Hematopoietic multipotent progenitor cell treated with erythropoietin and hydrocortisone succinate and interleukin-3 and kit ligand, for 17 days (in vitro differentiated cells): ENCODE data around the gene ST8SIA4.

Source experiments
- DNase-seq: peaks from one replicate; pipeline ENCODE4 v3.0.0-alpha.2; 2015; ENCODE audit warnings: low spot score

ST8SIA4 gene, protein sequence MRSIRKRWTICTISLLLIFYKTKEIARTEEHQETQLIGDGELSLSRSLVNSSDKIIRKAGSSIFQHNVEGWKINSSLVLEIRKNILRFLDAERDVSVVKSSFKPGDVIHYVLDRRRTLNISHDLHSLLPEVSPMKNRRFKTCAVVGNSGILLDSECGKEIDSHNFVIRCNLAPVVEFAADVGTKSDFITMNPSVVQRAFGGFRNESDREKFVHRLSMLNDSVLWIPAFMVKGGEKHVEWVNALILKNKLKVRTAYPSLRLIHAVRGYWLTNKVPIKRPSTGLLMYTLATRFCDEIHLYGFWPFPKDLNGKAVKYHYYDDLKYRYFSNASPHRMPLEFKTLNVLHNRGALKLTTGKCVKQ

DNA sequence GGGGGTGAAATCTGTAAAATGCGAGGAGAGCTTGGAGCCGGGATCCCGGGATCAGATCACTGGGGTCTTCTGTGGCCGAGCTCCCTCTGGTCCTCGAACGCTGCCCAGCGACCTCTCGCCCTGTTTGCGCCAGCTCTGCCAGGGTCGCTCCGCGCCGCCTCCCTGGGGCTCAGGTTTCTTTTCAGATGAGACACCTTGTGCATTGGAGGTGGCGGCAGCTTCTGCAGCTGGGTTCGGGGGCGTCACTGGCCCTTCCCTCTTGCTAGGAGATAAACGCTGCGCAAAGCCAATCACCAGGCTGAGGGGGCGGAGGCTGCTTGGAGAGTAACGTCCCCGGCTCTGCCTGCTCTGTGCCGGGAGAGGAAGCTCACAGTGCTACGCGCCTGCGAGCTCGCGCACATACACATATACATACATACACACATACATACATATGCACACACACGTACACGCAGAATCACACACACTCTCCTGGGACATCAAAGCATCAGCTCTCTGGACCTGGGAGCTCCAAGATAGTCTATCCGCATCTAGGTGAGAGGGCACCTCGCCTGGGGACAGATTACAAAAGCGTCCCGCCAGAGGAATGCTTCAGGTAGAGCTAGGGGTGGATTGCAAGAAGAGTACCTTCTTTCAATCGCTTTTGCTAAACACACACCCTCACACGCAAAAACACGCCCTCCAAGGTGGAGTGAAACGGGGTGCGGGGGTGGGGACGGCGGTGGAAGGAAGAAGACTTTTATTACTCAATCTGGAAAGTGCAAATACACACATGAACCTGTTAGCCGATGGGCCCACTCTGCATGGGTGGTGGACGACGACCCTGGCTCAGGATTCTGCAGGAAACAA is at the start of gene ST8SIA4:
TSS of gene ST8SIA4 (minus strand) at position 244 of the 849 bp plus-strand sequence. CDS start 327 bp downstream, outside the sequence.
- peak; percentile 59 for DNase-seq

DNA sequence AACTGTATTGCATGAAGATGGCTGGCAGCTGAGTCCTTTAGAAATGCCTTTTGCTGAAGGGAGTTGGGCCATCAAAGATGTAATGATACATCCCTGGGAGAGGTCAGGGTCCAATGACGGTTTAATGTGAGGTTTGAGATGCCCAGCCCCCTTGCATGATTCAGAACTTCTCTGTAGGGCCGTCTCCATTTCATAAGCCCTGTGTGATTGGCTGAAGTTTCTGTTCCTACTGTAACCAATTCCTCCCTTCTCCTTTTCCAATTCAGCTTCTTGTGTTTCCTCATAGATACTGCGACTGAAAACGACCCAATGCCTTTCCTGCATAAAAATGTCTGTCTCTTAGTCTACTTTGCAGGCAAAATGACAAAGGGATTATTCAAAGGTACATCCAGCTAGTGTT is 47.9 kb upstream of the ST8SIA4 start:
- no peak for DNase-seq

DNA sequence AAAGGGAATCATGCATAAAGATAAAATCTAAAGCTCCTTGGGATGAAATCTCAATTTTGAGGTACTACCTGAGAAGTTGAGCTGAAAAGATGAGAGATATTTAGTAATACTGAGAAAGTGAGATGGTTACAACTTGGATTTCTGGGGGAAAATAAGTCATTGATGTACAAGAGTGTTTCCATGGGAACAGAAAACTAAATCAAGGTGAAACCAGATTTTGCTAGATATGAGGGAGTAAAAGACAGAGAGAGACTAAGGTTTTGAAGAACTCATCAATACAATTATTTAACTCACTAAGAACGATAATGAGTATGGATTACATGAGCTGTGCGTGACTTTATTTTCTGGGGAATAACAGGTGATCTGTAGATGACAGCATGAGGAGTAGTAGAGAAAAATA is 10.2 kb upstream of the ST8SIA4 start:
- no peak for DNase-seq

DNA sequence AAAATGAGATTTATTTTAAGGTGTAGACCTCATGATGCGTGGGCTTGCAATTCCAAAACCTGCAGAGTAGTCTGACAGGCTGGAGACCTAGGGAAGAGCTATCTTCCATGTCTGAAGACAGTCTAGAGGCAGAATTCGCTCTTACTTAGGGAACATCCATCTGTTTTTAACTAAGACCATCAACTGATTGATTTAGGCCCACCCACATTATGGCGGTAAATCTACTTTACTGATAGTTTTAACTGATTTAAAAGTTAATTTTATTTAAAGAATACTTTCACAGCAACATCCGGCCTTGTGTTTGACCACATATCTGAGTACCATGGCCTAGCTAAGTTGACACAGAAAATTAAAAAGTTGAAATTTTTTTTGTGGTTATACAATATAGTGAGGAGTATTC is 6.0 kb upstream of the ST8SIA4 start:
- no peak for DNase-seq

DNA sequence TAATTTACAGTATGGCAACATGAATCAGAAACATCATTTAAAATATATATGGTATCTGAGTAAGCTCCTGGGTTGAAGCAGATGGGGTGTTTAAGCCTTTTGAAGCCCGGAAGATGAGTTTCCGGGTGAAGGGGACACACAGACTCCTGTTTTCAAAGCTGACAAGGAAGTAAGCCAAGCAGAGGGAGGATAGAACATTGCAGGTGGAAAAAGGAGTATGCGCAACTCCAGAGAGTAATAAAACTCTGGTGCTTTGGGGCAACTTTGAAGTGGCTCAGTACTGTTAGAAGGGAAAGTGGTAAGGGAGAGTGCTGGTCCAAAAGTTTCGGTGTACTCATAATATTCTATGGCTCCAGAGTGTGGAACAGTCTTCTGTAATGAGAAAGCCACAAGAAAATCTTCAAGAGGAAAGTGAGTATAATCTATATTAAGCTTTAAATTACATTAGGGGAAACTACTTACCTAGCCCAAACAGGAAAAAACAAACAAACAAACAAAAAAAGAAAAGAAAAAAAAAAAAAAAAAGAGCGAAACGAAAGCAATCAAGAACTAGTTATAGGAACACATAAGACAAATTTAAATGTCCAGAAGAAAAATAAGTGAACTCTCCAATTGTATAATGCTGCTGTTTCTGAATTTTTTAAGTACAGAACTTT is 2.3 kb upstream of the ST8SIA4 start:
- no peak for DNase-seq

DNA sequence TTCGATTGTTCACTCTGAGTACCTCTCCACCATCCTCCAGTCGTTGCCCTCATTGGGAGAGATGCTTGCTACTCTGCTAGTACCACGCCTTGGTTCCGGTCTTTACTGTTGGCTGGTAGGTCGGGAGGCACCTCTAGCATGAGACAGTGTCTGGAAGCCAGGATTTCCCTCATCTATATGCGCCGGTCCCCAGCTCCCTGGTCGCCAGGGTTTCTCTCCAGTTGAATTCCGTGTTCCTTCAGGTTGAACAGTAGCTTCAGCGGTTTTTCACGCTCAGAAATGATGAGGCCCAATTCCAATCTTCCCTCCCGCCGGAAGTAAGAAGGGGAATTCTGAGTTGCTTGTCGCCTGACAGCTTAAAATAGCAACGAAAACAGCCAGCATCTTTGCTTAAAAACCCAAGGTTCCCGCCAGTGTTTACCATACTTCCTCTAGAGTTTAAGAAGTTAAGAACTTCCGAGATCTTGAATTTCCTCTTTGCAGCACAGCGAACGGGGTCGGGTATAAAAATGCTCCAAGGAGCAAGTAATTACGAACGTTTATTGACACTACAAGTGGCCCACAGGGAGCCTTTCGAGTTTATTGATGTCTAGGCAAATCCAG is 1.3 kb upstream of the ST8SIA4 start:
- no peak for DNase-seq

DNA sequence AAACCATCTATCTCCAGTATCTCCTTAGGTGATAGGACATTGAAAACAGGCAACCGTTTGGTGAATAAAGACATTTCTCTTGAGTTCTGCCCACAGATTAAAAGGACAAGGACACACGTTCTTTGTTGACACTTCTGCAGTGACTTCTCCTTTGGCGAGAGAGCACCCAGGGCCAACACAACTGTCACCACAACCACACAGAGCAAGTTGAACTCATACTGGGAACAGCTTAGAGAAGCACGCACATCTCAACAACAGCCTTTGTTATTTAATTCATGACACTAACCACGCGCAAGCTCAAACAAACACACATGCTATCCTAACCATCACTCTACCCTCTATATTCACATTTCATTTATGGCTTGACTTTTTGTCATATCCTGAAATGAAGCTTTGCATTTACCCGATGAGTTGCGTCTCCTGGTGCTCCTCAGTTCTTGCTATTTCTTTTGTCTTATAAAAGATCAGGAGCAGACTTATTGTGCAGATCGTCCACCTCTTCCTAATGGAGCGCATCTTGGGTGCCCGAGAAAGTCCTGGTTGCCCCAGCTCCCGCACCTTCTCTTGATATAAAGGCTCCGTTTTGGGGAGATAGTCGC is 543 bp downstream of the ST8SIA4 start:
- no peak for DNase-seq

DNA sequence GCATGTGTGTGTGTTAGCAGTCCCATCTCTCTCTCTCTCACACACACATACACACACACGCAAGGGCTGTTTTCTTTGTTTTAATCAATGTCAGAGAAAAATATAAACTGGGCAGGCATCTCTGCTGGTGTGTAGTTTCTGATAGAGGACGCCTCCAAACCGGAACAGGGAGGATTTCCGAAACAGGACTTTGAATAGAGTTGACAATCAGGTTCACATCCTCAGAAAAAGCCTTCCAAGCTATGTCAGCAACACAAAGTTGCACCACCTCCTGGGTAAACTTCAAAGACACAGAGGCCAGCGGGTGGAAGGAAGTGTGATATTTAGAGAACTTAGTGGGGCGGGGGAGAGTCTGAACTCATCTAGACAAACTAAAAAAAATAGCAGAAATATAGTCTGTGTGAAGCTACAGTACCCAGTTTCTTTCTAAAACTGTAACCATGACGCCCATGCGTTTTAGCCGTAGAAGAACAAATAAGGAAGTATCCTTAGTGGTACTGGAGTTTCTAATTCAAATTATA is 1.2 kb downstream of the ST8SIA4 start:
- DNase-seq = no peak

DNA sequence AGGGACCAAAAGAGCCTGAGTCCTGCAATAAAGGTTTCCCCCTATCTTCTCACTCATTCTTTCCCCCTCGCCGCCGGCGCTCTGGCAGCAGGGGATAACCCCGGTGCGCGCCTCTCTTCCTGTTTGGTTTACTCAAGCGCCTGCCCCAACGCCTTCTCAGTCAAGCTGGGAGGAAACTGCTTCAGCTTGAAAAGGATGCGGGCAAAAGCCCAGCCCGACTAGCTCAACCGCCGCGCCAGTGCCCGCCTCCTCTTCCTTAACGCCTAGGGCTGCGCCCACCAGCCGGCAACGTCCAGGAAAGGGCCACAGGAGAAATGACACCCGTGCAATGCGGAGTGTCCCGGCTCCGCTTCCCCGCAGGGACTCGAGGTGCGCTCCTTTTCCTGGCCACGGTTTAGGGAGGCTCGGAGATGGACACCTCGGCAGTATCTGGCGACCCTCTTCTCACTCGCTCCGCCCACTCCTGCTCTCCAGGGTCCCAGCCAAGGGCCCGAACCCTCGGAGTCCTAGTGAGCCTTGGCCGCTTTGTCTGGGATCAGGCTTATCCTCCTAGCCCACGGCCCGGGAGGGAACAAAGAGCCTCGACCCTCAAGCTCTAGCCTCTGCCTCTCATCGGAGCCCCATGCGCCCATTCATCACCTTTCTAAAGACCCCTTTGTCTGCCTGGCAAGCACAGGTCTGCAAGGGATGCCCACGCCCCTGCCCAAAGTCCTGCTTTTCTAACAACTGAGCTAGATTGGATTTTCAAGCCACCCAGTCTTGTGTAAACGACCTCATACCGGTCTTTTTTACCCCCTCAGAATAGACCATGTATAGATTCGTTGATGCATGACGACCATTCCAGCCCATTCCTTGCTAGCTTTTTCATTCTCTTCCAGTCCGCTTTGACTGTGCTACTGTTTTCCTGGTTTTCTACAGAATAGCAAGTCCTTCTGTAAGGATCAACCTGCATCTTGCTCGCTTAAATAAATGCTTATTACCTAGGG is 2.0 kb downstream of the ST8SIA4 start:
- DNase-seq = no peak

DNA sequence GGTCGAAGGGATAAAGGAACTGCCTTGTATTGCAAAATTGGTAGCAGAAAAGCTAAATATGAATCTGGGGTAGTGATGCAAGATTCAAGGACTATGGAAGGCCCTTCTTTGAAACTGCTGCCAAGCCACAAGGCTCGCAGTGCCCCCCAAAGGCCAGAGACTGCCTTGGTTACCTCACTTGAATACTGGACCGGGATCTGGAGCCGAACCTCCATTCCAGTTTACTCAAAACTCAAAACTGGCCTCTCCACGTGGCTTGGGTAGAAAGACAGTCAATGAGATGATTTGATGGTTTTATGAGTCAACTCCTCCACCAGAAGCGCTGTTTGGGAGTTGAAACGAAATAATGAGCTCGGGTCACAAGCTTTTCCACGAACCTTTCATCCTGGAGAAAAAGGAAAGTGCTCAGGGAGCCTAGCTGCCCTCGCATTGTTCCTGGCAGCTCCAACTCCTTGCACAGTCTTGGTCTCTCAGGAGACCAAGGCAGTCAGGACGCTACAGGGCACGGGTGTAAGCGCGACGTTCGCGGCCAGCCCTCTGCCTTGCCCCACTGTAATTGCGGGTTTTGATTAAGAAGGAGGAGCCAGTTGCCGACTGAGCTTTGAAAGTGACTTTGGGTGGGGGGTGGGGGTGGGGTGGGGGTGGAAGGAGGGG is 2.8 kb downstream of the ST8SIA4 start:
- peak; percentile 41 for DNase-seq

DNA sequence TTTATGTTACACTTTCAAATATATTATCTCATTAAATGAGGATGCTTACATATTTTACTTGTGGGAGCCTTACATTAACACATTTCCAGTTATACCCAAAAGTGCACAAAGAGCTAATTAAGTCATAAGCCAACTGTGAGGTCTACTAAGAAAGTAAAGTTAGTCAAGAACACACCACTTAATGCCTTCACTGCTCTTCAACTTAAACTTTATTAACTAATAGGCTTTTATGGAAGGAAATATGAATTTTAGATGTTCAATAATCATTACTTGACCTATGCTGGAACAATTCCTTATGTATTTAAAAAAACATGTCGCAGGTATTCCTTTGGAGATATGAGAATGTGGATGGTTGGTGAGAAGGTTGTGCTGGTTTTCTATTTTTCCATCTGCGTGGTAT is 3.4 kb downstream of the ST8SIA4 start:
- DNase-seq = no peak

DNA sequence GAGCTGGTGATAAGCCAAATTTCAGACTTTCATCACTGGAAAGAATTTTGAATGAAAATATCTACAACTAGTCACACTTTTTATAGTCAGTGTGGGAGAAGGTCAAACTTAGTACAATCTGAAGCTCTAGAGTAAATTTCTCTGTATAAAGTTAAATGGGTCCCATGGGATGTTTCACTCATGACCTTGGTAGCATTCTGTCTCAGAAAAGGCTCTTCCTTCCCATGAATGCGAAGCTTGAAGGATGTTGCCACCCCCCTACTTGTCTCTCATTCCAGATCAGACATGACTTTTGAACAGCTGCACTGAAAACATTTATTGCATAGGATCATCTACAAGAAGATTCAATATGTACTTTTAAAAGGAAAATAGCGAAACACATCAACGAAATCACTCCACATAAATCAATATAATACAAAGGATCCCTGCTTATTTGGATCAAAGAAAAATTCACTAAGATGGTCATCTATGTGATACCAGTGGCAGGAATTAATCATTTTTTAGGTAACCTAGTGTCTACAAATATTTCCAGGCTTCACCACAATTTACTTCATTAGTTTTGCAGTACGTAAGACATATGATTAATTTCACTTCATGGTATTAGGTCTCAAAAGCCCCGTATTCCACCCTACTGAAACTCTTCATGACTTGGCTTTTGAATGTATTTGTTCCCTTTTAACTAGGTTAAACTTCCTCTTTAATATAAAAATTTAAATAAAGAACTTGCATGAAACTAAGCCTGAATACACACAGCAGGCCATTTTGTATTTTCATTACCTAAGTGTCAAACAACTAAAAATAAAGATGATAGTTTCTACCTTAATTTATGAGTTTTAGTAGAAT is 4.4 kb downstream of the ST8SIA4 start:
- no peak for DNase-seq

DNA sequence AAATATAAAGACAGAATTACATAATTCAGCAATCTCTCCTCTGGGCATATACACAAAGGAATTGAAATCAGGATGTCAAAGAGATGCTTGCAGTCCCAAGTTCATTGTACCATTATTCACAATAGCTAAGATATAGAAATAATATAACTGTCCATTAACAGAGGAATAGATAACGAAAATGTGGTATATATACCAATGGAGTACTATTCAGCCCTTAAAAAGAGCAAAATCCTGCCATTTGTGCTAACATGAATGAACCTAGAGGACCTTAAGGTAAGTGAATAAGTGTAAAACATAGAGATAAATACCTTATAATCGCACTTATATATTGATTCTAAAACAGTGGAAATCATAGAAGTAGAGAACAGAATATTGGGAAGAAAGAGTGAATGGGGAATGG is 7.0 kb downstream of the ST8SIA4 start:
- DNase-seq = no peak

DNA sequence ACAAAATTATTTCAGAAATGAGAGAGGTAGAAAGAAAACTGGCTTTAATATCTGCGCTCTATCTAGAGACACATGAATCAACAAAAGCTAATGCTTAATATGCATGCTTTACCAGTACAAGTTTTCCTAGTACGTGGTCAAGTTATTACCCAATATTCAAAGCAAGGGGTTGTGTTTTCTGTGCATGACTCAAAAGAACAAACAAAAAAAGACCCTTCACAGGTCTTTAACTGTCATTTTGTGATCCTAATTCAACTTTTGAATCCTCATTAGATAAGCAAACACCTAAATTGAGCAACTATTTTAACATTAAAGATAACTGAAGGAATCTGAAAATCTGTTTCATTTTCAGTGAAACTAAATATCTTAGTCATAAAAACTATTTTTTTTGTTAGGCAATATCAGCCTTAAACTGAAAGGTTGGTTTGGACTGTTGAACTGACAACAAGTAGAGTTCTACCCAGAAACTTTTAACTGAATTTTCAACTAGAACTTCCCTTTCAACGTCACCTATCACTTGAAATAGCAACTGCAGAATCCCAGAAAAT is 12.5 kb downstream of the ST8SIA4 start:
- no peak for DNase-seq

DNA sequence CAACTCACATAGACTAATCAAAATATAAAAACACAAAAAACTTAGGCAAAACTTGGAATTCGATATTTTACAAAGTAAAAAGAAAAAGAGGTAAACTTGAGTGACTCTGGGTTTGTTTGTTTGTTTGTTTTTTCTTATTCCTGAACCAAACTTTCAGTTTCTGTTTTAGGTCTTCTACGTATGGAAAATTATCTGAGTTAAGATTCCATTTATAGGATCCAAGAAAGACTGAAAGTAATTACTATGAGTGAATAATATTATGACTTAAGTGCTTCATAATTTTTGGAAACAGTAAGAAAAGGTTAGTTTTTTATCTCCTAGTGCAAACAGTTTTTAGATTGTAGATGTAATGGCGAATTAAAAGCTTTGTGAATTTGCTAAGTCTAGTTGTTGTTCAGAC is 13.2 kb downstream of the ST8SIA4 start:
- DNase-seq = peak; percentile 55

DNA sequence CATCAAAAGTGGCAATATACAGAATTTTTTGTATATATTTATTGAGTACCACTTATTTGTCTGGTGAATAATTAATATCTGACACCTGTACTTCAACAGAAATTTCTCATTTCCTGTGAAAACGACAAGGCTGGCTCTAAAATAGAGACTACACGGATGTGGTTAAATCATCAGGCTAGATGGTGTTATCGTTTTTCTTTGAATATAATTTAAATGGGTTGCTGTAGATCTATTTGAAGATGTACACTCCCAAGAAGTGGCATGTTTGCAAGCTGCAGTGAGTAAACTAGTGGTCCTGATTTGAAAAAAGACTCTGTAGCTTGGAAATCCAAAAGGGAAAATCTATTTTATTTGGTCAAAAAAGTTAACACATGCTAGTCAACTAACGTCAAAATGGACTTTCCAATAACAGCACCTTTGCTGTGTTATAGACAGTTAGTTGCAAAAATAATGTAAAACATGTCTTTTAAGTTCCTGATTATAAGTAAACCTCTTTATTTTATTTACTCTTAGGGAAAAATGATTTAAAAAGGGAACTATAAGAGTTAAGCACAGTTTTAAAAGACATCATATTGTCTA is 13.8 kb downstream of the ST8SIA4 start:
- DNase-seq = peak; percentile 38

DNA sequence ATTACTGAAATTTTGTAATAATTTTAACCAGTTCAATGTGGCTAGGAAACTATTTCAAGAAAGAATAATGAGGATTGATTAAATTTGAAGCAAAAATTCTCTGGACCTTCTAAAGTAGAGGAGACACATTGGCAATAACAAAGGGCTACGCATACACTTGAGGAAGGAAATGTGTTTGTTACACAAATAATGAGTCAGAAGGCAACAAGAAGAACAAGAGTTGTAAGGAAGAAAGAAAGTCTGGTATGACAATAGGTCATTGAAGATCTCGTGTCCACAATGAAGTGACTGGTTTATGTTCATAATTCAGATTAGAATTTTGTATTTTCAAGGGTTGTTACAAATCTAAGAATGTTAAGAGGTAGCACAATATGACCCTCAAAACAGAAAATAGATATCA is 25.8 kb downstream of the ST8SIA4 start:
- DNase-seq = no peak
